Femur (tissue), 1 donor: Measurements from ENCODE around the gene CRX.
"Not testable (repeated sequence)": the region's sequence is repeated elsewhere in the genome, so short reads cannot be mapped to it uniquely, and the experiment has no call there.

ENCODE experiments used
- DNase-seq: peaks from one replicate; pipeline ENCODE4 v3.0.0-alpha.2; 2017

CRX gene

DNA sequence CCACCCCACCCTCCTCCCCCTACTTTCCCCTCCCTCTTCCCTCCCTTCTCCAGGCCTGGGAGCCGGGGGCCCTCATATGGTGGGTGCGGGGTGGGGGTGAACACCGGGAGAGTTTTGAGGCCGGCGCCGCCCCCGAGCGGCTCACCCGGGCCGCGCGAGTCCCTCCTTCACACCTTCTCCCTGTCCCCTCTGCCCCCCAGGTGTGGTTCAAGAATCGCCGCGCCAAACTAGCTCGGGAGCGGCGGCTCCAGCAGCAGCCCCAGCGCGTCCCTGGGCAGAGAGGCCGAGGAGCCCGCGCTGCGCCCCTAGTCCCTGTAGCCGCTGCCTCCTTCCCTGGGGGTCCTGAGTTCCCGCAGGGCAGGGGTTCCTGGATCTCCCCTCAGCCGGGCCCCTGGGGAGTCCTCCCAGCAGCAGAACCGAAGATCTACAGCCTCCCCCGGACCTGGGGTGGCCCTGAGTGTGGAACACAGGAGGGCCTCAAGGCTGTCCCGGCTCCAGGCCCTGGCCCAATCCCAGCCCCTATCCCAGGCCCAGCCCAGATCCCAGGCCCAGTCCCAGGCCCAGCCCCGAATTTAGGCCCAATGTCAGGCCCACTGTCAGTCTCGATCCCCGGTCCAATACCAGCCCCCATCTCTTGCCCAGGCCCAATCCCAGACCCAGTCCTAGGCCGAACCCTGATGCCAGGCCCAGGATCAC is 39.0 kb downstream of the CRX start:
- DNase-seq, result no peak

DNA sequence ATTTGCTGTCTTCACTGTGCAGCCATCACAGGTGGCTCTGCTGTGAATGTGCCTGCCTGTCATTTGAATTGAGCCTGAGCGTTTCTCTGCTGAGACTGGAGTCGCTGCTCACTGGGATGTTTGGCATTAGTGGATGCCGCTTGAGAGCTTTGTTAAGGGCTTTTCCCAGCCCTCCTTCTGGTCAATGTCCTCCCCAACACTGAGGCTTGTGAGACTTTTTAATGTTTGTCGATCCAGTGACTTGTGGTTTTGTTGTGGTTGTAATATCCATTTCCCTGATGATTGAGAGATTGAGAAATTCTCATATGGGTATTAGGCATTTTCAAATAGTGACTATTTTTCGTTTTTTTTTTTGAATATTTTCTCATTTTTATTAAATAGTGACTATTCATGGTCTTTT is 39.9 kb downstream of the CRX start:
- no peak for DNase-seq

DNA sequence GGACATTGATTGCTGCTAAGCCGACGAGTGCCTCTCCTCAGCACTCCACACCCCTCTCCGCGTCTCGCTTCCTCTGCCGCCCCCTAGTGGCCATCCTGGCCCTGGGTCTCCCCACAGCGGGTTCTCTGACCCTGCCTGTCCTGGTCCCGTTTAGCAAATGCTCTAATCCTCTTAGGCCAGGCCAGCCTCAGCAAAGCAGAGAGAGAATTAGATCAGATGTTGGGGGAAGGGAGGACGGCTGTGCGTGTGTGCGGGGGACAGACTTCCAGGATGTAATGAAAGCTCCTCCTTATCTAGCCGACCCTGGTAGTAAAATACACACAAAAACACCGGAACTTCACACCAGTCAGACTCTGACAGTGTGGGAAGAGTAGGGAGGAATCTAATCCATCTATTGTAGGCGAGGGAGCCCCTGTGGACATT is 41.8 kb downstream of the CRX start:
- DNase-seq, result peak; percentile 87

DNA sequence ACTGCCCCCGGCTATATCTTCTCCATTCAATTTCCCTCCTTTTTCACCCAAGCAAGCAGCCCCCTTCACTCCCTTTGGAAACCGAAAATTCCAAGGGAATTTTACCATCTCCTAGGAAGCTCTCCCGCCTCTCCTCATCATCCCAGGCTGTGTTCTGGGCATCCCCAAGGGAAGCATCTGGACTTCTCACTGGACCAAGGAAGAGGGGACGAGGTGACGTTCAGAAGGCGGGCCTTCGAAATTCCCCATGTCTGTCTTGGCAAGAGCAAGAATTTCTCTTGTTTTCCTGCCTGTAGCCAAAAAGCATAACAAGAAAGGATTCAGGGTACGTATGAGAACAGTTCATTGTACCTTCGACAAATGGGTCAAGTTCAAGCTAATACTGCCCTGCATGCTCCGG is 43.4 kb downstream of the CRX start:
- DNase-seq, result no peak

DNA sequence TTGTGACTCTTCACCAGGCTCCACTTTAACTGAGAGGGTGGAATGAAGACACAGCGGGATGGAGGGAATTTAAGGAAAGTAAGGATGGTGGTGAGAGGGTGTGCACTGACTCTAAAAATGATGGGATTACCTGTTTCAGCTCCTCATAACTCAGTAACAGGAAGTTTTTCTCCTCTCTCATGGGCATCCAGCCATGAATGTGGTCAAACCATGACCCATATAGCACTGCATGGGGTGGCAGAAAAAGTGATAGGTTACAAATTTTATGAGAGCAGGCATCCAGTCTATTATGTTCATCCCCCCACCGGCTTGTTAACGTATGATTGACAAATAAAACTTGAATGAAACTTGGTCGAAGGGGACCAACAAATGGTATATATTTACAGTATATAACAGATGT is 57.2 kb downstream of the CRX start:
- DNase-seq, result no peak

DNA sequence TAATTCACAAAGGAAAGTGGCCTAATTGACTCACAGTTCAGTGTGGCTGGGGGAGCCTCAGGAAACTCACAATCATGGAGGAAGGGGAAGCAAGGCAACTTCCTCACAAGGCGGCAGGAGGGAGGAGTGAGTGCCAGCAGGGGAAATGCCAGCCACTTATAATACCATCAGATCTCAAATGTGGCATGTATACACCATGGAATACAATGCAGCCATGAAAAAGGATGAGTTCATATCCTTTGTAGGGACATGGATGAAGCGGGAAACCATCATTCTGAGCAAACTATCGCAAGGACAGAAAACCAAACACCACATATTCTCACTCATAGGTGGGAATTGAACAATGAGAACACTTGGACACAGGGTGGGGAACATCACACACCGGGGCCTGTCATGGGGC is 57.6 kb downstream of the CRX start:
- not testable (repeated sequence) for DNase-seq

DNA sequence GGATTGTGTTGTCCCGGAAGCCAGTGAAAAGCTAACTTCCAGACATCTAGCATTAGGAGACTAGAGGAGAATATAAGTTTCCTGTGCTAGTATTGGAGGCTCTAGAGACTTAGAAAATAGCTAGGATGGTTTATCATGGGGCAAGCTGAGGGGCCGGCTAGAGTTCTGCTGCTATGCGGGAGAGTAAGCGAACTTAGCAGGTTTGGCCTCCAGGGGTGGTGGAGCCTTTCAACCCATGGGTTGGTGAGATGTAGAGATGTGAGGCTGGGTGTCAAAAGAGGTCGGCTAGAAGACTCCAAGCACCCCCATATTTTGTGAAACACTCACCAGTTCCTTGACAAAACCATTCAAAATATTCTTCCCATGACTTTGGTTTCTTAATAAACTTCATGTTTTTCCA is 60.0 kb downstream of the CRX start:
- no peak for DNase-seq

DNA sequence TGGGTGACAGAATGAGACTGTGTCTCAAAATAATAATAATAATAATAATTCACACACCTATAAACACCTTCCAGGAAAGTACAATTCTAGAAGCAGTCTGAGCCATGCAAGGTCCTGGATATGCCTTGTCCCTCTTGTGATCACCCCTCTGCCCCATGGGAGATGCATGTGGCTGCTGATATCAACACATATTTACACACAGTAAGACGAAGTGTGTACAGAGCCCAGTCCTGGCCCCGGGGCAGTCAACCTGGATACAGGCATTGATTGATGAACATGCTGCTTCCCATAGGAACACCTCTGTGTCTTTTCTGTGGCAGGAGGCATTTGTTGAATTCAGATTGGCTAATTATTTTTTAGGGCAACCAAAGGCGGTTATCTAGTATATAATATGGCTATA is 61.2 kb downstream of the CRX start:
- DNase-seq, result no peak

DNA sequence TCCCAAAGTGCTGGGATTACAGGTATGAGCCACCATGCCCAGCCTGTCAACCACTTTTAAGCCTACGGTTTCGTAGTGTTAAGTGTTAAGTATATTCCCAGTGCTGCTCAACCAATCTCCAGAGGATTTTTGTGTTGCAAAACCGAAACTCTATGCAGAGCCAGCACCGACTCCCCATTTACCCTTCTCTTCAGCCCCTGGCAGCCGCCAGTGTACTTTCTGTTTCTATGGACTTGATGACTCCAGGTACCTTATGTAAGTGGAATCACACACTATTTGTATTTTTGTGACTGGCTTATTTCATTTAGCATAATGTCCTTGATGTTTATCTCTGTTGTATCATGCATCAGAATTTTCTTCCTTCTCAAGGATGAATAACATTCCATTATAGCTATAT is 63.3 kb downstream of the CRX start:
- DNase-seq, result no peak

DNA sequence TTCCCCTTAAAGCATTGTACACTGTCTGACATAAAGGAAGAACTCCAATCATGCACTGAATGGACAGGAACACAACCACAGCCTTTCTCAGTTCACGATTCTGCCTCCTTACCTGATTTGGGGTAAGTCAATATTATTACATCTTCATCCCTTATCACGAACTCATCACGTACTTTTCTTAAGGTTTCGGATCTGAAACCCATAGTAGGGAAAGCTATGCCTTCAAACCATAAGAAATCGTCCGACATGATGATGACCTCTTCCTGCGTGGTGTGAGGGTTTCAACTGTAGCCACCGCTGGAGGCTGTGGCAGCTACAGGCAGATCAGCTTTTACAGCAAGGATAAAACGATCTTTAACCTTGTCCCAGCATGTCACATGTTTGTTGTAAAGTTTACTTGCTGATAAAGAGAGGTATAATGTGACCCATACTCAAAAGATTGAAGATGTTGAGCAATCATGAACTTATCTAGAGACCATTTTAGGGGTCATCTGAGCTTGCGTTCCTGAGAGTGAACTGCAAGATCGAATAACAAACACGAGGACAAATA is 64.3 kb downstream of the CRX start, which contains the start of gene SULT2A1:
Gene SULT2A1, minus strand, starts transcription at position 306 of the 550 bp plus-strand sequence. Its CDS starts 58 bp downstream, at position 248.
- DNase-seq, result no peak

DNA sequence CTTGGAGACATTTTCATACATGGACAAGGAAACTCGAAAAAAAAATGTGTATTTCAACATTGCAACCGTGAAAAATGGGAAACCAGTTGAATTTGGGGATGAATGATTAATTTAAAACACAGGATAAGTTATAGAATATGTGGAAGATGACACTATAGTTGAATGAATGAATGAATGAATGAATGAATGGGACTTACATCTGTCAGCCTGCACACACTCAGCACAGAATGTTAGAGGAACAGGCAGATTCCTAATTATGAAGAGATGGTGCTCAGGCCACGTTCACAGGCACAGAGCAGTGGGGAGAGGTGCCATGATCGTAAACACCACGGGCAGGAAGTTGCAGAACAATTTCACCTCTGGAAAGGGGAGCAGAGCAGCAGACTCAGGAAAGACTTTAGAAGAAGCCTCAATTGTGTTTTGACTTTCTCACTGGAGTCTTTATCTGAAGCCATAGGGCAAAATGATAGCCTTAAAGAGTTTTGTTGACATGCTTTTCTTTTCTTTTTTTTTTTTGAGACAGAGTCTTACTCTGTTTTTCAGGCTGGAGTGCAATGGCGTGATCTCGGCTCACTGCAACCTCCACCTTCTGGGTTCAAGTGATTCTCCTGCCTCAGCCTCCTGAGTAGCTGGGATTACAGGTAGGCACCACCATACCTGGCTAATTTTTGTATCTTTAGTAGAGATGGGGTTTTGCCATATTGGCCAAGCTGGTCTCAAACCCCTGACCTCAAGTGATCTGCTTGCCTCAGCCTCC is 69.3 kb downstream of the CRX start:
- DNase-seq, result no peak

DNA sequence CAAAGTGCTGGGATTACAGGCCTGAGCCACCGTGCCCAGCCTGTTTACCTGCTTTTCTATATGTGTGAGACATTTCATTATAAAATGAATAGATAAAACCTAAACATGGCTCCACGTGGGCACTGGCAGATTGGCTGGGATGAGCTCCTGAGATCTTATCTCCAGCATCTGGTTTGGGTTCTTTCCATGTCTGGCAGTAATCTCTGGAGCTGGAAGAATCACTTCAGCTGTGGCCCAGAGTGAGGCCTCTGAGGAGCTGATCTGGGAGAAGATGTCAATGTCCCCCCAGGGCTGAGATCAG is 69.8 kb downstream of the CRX start:
- no peak for DNase-seq

DNA sequence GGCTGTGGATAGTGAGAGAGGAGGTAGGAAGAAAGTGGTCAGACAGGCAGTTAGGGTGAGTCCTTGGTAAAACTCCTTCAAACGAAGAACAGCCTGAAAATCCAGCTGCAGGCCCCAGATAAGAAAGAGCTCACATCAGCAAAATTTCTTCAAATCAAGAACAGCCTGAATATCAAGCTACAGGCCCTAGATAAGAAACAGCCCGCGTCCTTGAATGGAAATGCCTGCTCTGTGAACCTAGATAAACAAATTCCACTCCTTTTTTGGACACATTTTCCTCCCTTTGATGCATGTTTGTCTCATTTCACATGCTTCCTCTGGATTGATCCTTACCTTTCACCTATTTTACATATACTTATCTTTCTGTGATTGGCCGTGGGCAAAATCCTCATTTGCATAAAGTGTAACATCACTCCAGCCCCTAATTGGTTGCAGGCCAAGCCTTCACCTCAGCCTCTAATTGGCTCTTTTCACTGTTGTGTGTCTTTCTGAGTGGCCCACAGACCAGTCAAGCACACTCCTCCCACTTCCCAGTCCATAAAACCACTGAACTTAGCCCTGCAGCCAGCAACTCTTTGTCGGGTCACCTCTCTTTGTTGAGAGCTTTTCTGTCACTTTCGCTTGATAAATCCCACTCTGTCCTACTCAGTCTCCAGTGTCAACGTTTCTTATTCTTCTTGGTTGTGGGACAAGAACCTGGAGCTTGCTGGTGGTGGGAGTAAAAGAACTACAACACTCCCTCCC is 70.4 kb downstream of the CRX start:
- DNase-seq, result no peak
